PC-3 (cell line): Measurements from ENCODE around the gene CTCFL. TPM values are rescaled to one million over a fixed set of nuclear protein-coding genes. Genes with fewer than 3 reads are reported as not detected.

ENCODE experiments used
- ATAC-seq: fragments of 200-7000 bp; cut with Tn5 transposase; 2 replicates; pipeline ENCODE4 v1.9.1; 2020; ENCODE audit warnings: mild to moderate bottlenecking, moderate library complexity
- BruUV-seq: library from RNA; stranded (reverse); fragments of 400-500 nt; replicated peaks from 2 replicates; lab custom pipeline; 2021; lab: Mats Ljungman, UMichigan
- CTCF ChIA-PET: fragments of 300-600 bp; sonication (Branson Sonifier 250); formaldehyde crosslinking; loops from one replicate; lab custom pipeline; 2022; ENCODE audit warnings: antibody characterized with exemption; lab: Charles Lee
- POLR2A ChIA-PET: fragments of 300-600 bp; sonication (Branson Sonifier 250); formaldehyde crosslinking; loops from one replicate; lab custom pipeline; 2022; ENCODE audit warnings: antibody characterized with exemption; ENCODE audit not compliant: unreplicated experiment; lab: Charles Lee
- DNase-seq: peaks from one replicate; pipeline ENCODE4 v3.0.0-alpha.2; 2015
- H2AFZ ChIP-seq: fragments of 300-600 bp; sonication (generic); 2 replicates; pipeline ENCODE4 v1.6.0; 2016; ENCODE audit warnings: antibody characterized with exemption, low read length
- H3F3A ChIP-seq: fragments of 300-600 bp; sonication (generic); one replicate; pipeline ENCODE4 v1.6.0; 2017; ENCODE audit warnings: antibody characterized with exemption, low read length, control low read depth, mild to moderate bottlenecking; ENCODE audit not compliant: unreplicated experiment
- H3K27ac ChIP-seq: fragments of 300-600 bp; sonication (generic); 2 replicates; pipeline ENCODE4 v1.5.1; 2016; ENCODE audit warnings: mild to moderate bottlenecking, low read length
- H3K27me3 ChIP-seq: fragments of 300-600 bp; sonication (generic); 2 replicates; pipeline ENCODE4 v1.6.1; 2016; ENCODE audit warnings: low read length, mixed read lengths
- H3K36me3 ChIP-seq: fragments of 300-600 bp; sonication (generic); 2 replicates; pipeline ENCODE4 v1.6.1; 2016; ENCODE audit warnings: low read depth, mixed run types, low read length, mixed read lengths
- H3K4me1 ChIP-seq: fragments of 300-600 bp; sonication (generic); 2 replicates; pipeline ENCODE4 v1.5.1; 2016; ENCODE audit warnings: low read length; ENCODE audit not compliant: insufficient read depth
- H3K4me2 ChIP-seq: fragments of 300-600 bp; sonication (generic); 2 replicates; pipeline ENCODE4 v1.6.0; 2016; ENCODE audit warnings: low read length
- H3K4me3 ChIP-seq: fragments of 300-600 bp; sonication (generic); 2 replicates; pipeline ENCODE4 v1.5.1; 2016; ENCODE audit warnings: mild to moderate bottlenecking, low read length, mixed read lengths
- H3K79me2 ChIP-seq: fragments of 300-600 bp; sonication (generic); 2 replicates; pipeline ENCODE4 v1.6.1; 2017; ENCODE audit warnings: low read length, mixed read lengths
- H3K9ac ChIP-seq: fragments of 300-600 bp; sonication (generic); 2 replicates; pipeline ENCODE4 v1.6.0; 2016; ENCODE audit warnings: mild to moderate bottlenecking, low read length
- H3K9me2 ChIP-seq: fragments of 300-600 bp; sonication (generic); replicated peaks from 2 replicates; pipeline ENCODE4 v1.6.1; 2016; ENCODE audit warnings: mixed run types, low read length, mixed read lengths
- H3K9me3 ChIP-seq: fragments of 300-600 bp; sonication (generic); 2 replicates; pipeline ENCODE4 v1.6.1; 2016; ENCODE audit warnings: low read length, mixed read lengths
- H4K20me1 ChIP-seq: fragments of 300-600 bp; sonication (generic); 2 replicates; pipeline ENCODE4 v1.6.1; 2016; ENCODE audit warnings: low read length, mixed read lengths
- CTCF ChIP-seq: fragments of 300-600 bp; sonication (generic); conservative IDR thresholded peaks from 2 replicates; pipeline ENCODE4 v1.5.1; 2017; ENCODE audit warnings: antibody characterized with exemption, low read depth, mild to moderate bottlenecking, low read length
- EZH2 ChIP-seq: fragments of 300-600 bp; sonication (generic); IDR thresholded peaks from one replicate; pipeline ENCODE4 v1.6.1; 2017; ENCODE audit warnings: antibody characterized with exemption, mild to moderate bottlenecking, low read length; ENCODE audit not compliant: unreplicated experiment
- EZH2phosphoT487 ChIP-seq: fragments of 300-600 bp; sonication (generic); IDR thresholded peaks from 2 replicates; pipeline ENCODE4 v1.6.1; 2018; ENCODE audit warnings: mild to moderate bottlenecking, antibody characterized with exemption, low read length, borderline replicate concordance
- intact Hi-C: fragments of 100-400 bp; cut with micrococcal nuclease; formaldehyde crosslinking; loops from 2 replicates; pipeline ENCODE4 v1.9.0; 2023
- total RNA-seq: library from RNA; depleted of rRNA; stranded (reverse); fragments of >200 nt; gene quantifications from 2 replicates; pipeline ENCODE4 v1.2.3, GENCODE V29; 2014

The CTCFL gene
- total RNA-seq, 1 experiment from 2014 or later, result not detected

GRCh38 chr20:57471496-57472372 lies 53.2 kb downstream of the CTCFL start:
- H3K27me3 ChIP-seq, result peaks cover 56% of the 10 kb centered on the region
- POLR2A ChIA-PET, result no interaction called here
- no peak for TF ChIP-seq EZH2phosphoT487
- intact Hi-C loops, result no loop called here
- H3K9me3 ChIP-seq, result no peaks in the 10 kb centered on the region
- no peaks in the 10 kb centered on the region for H4K20me1 ChIP-seq
- H2AFZ ChIP-seq, result no peak overlapping the region
- H3K4me2 ChIP-seq, result no peak overlapping the region
- H3K4me3 ChIP-seq, result no peak overlapping the region
- no TSS peak for BruUV-seq
- no peaks in the 10 kb centered on the region for H3K9me2 ChIP-seq
- no peak for DNase-seq
- no peaks in the 10 kb centered on the region for H3K36me3 ChIP-seq
- ATAC-seq, result no peak
- CTCF ChIA-PET, result no interaction called here
- H3K79me2 ChIP-seq, result no peaks in the 10 kb centered on the region
- H3K27ac ChIP-seq, result no peak overlapping the region
- H3K4me1 ChIP-seq, result no peaks in the 10 kb centered on the region
- no peaks in the 10 kb centered on the region for H3F3A ChIP-seq
- H3K9ac ChIP-seq, result no peak overlapping the region

GRCh38 chr20:57470666-57471495 lies 54.1 kb downstream of the CTCFL start:
- H3K4me1 ChIP-seq, result no peaks in the 10 kb centered on the region
- H3K79me2 ChIP-seq, result no peaks in the 10 kb centered on the region
- intact Hi-C loops, result no loop called here
- no peaks in the 10 kb centered on the region for H3K36me3 ChIP-seq
- H3K27me3 ChIP-seq, result peaks cover 52% of the 10 kb centered on the region
- POLR2A ChIA-PET, result no interaction called here
- no peak overlapping the region for H3K27ac ChIP-seq
- BruUV-seq, result no TSS peak
- no peaks in the 10 kb centered on the region for H3K9me3 ChIP-seq
- H3K4me2 ChIP-seq, result no peak overlapping the region
- no peak overlapping the region for H3K9ac ChIP-seq
- CTCF ChIA-PET, result no interaction called here
- DNase-seq, result no peak
- no peaks in the 10 kb centered on the region for H3K9me2 ChIP-seq
- H3K4me3 ChIP-seq, result no peak overlapping the region
- no peak for ATAC-seq
- H2AFZ ChIP-seq, result no peak overlapping the region
- no peak for TF ChIP-seq CTCF
- no peak for TF ChIP-seq EZH2
- no peak for TF ChIP-seq EZH2phosphoT487
- no peaks in the 10 kb centered on the region for H4K20me1 ChIP-seq
- no peaks in the 10 kb centered on the region for H3F3A ChIP-seq

GRCh38 chr20:57470212-57470522 lies 54.8 kb downstream of the CTCFL start:
- no peak overlapping the region for H3K4me2 ChIP-seq
- POLR2A ChIA-PET, result no interaction called here
- H3F3A ChIP-seq, result no peaks in the 10 kb centered on the region
- no peaks in the 10 kb centered on the region for H3K79me2 ChIP-seq
- no peaks in the 10 kb centered on the region for H3K9me2 ChIP-seq
- DNase-seq (no peak), ATAC-seq (no peak)
- no TSS peak for BruUV-seq
- CTCF ChIA-PET, result no interaction called here
- intact Hi-C loops, result no loop called here
- H4K20me1 ChIP-seq, result no peaks in the 10 kb centered on the region
- no peaks in the 10 kb centered on the region for H3K4me1 ChIP-seq
- no peak overlapping the region for H3K9ac ChIP-seq
- TF ChIP-seq EZH2 (no peak), EZH2phosphoT487 (no peak), CTCF (no peak)
- H3K4me3 ChIP-seq, result no peak overlapping the region
- no peak overlapping the region for H2AFZ ChIP-seq
- peaks cover 48% of the 10 kb centered on the region for H3K27me3 ChIP-seq
- no peaks in the 10 kb centered on the region for H3K36me3 ChIP-seq
- H3K27ac ChIP-seq, result no peak overlapping the region
- no peaks in the 10 kb centered on the region for H3K9me3 ChIP-seq
